Stimulated activated CD8-positive, alpha-beta memory T cell treated with anti-CD3 and anti-CD28 coated beads, Interleukin-4, amount 100 ng/mL, for 24 hours (primary cell): Measurements from ENCODE around the gene RPS6KA4.
"Not testable (repeated sequence)": the region's sequence is repeated elsewhere in the genome, so short reads cannot be mapped to it uniquely, and the experiment has no call there.

Experiments used
- DNase-seq: peaks from one replicate; pipeline ENCODE4 v3.0.0-alpha.2; 2020; ENCODE audit warnings: low read depth

RPS6KA4 gene

DNA sequence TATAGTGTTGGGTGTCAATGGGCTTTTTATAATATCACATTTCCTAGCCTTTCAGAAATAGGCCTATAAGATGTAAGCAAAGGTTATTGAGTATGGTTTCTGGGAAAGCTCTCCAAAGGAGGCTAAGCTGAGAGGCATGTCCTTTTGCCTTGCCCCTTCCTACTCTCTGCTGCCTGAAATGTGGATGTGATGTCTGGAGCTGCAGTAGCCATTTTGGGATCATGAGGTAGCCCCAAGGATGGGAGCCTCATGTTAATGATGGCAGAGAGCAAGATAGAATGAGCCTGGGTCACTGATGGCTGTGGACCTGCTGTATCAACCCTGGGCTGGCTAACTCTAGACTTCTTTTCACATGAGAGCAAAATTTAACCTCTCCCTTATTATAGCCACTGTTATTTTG, 29.0 kb downstream of the RPS6KA4 start:
- no peak for DNase-seq

DNA sequence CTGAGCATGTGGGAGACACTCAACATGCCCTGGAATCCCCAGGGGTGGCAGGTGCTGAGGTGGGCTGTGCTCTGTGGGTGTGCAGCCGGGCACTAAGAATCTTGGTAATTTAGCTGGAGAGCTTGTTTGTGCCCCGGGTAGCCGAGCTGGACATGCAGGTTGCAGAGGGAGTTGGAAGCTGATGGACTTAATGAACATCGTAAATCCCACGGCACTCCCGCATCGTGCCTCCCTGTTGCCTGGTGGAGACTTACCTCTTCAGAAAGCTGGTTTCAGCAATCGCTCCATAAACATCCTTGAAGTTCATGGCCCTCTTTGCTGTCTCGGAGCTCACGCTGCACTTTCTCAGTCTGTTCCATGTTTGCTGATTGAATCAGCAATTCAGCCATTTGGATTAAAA, 29.9 kb downstream of the RPS6KA4 start:
- DNase-seq = no peak

DNA sequence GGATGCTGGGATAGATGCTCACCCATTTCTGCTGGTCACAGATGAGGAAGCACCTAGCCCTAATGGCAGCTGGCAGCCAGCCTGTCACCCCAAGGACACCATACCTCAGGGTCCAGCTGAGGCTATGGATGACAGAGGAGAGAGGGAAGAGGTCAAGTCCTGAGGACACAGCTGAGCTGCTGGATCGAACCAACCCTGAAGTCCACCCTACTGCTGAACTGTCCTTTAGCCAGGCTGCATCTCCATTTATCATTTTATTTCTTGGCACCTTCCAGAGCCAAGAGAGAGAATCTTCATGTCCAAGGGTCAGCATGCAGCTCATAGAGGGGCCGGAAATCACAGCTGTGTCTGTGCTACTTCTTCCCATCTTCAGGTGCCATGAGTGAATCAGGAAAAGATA, 30.9 kb downstream of the RPS6KA4 start:
- DNase-seq = no peak

DNA sequence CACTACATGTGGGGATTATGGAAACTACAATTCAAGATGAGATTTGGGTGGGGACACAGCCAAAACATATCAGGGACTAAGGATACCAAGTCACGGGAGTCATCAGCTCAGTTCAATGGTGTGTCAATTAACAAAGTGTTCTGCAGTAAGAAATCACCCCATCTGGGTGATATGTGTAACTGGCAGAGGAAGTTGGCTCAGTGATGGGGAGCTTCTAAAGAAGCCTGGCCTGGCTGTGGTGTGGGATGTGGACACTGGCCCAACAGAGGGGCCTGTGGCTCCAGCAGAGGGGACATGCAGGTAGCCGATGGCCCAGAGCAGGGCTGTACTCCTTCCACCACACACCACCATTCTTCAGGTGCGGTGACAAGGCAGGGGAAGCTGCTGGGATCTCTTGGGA, 31.6 kb downstream of the RPS6KA4 start:
- DNase-seq = no peak

DNA sequence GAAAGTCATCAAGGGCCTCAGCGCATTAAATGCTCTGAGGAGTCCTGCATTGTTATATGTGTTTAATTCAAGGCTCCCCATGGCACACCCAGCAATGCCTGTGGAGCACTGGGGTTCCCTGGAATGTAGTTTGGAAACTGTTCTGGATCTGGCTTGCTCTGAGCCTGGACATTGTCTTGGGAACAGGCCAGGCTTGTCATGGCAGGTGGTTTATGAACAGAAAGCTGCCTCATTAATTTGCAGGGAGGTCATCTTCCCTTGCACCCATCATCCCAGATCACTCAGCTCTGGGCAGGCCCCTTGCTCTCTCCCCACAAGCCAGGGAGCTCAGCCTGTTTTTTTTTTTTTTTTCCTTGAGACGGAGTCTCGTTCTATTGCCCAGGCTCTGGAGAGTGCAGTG, 32.9 kb downstream of the RPS6KA4 start:
- no peak for DNase-seq

DNA sequence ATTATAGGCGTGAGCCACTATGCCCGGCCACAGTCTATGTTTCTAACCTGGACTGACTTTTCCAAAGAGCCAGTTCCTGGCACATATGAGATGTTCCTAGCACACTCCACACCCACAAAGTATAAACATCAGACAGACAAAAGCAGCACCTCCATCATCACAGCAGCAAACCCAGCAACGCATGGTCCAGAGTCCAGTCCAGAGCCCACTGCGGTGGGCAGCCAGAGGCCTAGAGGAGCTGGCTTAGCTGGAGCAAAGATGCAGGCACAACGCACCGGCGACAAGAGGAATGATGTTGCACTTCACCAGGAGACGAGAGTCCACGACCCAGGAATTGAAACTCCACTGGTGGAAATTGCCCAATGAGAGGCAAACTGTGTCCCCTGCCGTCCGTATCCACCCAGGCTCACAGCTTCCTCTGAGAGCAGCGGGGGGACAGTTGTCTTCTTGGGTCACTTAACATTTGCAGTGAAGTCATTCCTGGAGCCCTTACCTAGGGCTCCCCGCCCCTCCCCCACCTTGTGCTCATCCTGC, 36.6 kb downstream of the RPS6KA4 start:
- DNase-seq = no peak

DNA sequence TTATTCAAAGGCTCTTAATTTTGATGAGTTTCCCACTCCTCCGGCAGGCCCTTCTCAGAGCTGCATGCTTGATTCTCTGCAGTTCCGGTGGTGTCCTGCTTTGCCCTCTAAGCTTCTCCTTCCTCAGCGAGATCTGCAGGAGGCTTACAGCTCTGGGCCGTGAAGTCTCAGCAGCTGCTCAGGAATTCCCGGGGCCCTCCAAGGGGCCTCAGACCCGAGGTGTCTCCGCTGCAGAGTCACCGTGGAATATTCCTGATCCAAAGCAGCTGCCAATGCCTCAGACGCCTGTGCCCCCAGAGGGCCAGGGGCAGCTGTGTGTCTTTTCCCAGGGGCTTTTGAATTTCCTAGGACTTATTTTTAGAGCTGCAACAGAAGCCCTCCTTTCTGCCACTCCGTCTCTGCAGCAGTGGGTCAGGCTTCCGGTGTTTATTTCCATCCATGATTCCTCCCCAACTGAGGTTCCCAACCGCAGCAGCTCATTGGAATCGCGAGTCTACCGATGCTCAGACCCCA, 37.2 kb downstream of the RPS6KA4 start:
- DNase-seq = no peak

DNA sequence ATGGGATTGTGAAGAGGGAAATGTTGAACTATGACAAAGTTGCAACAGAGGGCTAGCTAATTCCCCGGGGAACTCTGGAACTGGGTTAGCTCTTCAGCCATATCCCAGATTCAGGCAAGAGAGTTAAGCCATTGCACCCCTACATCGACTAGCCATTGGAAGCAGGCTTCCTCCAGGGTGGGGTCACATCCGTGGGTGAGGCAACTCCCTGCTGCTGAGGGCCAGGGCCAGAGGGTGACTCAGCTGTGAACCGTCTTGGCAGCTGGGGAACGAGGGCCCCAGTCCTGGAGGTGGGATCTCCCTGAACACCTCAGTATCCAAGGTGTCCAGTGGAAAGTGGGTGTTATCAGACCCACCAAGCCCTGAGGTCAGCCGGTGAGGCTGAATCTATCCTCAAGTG, 41.1 kb downstream of the RPS6KA4 start:
- DNase-seq = no peak

DNA sequence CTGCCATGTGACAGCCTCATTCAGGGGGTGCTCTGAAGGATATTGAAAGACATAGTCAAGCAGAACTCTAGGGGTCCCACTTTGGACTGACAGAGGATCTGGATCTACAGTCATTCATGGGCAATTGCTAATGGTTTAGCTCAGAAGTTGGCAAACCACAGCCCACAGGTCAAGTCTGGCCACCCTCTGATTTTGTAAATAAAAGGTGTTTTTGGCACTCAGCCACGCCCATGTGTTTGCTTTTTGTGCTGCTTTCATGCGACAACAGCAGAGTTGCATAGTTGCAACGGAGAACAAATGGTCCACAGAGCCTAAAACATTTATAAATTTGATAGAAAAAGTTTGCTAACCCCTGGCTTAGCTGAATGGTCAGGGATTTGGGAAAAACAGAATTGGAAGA, 41.7 kb downstream of the RPS6KA4 start:
- no peak for DNase-seq

DNA sequence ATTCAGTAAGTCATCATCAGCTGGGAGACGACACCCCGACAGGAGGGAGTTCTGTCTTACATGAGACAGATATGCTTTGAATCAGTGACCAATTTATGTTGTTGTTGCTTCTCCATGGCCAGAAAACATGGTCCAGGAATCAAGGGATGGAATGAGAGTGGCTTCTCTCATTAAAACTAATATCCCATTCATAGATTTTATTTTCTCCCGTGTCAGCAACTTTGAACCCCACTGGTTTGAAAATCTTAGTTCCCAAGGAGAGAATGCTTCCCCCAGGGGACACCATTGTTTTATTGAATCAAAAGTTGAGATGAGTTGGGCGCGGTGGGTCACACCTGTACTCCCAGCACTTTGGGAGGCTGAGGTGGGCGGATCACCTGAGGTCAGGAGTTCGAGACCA, 42.8 kb downstream of the RPS6KA4 start:
- DNase-seq = no peak

DNA sequence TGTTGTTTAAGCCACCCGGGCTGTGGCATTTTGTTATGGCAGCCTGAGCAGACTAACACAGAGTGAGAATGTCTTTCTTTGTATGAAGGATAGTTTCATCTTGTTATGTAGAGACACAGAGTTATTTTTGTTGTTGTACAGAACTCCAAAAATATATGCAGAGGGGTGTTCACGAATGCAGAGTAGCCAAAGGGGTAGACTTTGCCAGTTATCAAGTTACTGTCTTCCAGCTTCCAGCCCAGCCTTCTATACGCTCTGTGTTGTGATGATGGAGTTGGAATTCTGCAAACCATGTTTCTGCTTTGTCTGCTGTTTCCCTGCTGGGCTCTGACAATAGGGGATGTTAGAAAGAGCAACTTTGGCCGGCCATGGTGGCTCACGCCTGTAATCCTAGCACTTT, 44.1 kb downstream of the RPS6KA4 start:
- DNase-seq = no peak

DNA sequence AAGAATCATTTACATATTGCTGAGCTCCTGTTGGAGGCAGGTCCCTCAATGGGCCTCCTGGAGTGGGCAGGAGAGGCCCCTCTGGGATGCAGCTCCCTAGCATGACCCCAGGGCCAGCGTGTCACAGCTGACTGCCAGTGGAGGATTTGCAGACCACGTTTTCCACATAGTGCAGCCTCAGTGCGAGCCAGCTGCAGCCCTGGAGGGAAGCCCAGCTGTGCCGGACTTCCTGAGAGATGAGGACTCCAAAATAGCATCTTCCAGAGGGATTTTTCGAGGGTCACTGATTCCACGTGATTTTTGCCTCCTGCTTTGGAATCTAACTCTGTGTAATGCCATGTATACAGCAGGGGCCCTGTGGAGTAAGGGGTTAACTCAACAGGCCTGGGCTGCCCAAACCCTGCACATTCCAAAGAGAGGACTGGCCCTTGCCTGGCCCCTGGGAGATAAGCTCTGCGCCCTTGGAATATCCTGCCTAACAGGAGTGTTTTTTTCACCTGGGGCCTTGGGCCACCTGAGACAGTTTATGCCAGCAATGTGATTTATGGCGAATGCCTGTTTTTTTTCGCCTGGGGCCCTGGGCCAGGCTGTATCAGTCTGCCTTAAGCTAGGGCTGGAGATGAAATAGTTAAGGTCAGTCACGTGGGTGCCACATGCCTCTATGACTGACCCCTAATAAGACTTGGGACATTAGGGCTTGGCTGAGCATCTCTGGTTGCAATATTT, 47.4 kb downstream of the RPS6KA4 start:
- DNase-seq = no peak

DNA sequence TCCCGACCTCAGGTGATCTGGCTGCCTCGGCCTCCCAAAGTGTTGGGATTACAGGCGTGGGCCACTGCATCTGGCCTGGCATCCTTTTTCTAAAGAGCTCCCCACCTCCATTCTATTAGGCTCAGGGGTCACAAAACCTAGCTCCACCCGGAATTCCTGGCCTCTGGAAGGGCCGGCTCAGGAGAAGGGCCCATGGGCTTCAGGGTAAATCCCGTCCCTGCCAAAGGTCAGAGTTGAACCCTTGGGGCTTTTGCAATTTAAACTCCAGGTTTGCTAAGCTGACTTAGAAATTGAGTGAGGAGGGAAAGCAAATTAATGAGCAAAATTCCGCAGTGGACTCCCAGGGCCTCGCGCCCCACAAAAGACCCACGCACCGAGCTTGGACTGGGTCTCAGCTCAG, 48.3 kb downstream of the RPS6KA4 start:
- DNase-seq = no peak

DNA sequence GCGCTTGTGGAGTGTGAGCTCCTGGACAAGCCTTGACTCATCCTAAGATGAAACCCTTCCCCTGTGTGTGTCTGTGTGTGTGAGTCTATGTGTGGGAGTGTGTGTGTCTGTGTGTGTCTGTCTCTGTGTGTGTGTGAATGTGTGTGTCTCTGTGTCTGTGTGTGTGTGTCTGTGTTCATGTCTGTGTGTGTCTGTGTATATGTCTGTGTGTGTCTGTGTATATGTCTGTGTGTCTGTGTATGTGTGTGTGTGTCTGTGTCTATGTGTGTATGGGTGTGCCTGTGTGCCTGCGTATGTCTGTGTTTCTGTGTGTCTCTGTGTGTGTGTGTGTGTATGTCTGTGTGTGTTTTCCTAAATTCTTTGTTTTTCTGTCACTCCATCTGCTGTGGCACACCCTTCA, 48.7 kb downstream of the RPS6KA4 start:
- DNase-seq = no peak

DNA sequence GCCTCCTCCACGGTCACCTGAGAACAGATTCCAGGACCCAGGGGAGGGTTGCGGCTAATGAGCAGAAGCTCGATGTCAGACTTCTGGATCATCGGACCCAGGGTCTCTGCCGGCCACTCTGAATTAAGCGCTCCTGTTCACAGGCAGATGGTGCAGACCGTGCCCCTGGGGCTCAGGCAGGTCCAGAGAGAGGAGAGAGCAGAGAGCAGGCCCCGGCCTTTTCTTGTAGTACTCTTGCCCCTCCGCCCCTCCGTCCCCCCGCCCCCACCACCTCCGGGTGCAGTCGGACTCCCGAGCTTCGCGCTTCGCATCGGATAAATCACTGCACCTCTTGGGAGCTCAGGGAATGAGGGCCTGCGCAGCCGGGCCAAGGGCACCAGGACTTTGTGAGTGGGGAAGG, 50.3 kb downstream of the RPS6KA4 start:
- DNase-seq = no peak

DNA sequence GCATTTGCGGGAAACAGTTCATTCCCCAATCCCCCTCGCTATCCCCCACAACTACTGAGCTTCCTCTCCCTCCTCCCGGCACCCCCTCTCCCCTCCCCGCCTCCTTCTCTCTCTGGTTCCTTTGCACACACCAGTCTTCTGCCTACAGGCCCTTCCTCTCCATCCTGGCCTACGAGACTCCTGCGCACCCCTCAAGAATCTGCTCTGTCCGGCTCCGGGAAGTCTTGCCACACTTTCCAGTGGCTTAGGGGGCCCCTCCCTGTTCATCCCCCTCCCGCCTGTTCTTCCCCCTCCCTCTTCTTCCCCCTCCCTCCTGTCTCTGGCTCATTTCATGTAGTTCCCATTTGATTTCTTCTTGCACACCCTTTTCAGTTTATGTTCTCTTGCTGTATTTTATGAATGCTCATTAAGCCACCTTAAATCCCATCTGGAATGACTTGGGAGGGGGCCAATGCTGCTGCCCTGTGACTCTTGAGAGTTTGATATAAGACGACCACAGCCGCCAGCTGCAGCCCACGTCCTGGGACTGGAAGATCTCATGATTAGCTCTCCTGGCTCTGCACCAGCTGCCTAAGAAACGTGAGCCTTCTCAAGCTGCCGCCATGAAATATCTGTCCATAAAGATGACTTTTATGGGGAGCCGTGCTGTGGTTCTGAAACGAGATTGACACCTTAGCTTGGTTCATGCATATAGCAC, 50.9 kb downstream of the RPS6KA4 start:
- DNase-seq = no peak

DNA sequence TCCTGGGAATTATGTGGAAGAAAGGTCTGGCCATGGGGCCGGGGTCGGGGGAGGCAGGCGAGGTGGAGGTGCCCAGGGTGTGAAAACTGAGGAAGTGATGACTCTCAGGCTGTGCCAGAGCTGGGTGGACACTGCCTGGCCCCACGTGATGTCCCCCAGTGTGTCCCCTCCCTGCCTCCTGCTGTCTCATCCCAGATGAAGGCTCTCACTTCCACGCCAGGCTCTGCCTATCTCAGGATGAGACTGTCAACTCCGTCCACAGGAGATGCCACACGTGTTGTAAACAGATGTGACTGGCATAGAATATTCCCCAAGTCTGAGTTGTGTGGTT, 51.4 kb downstream of the RPS6KA4 start:
- DNase-seq = no peak

DNA sequence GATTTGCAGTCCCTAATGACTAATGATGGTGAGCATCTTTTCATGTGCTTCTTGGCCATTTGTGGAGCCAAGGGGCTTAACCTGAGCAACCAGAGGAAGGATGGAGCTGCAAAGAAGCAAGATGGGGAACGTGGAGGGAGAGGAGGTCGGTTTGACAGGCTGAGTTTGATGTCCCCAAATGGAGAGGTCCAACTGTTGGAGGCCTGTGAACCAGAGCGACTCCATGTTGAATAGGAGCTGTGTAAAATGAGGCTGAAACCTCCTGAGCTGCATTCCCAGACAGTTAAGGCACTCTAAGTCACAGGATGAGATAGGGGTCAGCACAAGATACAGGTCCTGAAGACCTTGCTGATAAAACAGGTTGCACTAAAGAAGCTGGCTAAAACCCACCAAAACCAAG, 54.5 kb downstream of the RPS6KA4 start:
- no peak for DNase-seq

DNA sequence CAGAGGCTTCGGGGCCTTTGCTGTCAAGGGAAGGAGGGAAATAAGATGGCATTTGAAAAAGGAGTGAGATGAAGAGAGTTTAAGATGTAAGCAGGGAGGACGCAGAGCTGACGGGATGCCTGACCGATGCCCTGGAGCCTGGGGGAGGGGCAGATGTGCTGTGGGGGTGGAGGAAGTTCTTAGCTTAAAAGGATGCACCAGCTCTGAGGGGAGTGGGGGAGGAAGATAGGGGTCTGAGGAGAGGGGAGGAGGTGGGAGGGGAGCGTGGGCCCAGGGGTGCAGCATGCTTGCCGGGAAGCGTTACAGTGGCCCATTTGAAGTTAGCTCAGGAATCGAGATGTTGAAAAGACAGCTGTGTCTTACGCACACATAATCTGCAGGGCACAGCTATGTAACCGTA, 56.3 kb downstream of the RPS6KA4 start:
- DNase-seq = no peak

DNA sequence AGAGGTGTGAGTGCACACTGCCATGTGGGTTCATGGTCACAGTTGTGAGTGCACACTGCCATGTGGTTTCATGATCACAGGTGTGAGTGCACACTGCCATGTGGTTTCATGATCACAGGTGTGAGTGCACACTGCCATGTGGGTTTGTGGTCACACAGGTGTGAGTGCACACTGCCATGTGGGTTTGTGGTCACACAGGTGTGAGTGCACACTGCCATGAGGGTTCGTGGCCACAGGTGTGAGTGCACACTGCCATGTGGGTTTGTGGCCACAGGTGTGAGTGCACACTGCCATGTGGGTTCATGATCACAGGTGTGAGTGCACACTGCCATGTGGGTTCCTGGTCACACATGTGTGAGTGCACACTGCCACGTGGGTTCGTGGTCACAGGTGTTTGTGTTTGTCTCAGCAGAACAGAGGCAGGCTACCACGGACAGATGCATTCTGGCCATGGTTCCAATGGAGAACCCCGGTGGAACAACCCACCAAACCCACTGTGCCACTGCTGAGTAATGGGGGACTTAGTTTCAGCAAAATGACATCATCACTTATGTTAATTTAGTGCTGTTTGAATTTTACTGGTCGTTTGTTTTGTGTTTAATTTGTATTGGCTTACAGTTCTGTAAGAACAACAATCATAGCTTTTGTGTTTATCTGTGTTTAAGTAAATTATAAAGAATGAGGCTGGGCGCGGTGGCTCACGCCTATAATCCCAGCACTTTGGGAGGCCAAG, 57.2 kb downstream of the RPS6KA4 start:
- no peak for DNase-seq

DNA sequence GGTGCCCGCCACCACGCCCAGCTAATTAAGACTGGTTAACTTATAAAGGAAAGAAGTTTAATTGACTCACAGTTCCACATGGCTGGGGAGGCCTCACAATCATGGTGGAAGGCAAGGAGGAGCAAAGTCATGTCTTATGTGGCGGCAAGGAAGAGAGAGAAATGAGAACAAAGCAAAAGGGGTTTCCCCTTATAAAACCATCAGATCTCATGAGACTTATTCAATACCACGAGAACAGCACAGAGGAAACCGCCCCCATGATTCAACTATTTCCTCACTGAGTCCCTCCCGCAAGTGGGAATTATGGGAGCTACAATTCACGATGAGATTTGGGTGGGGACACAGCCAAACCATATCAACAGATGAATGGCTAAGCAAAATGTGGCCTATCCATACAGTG, 59.3 kb downstream of the RPS6KA4 start:
- not testable (repeated sequence) for DNase-seq

DNA sequence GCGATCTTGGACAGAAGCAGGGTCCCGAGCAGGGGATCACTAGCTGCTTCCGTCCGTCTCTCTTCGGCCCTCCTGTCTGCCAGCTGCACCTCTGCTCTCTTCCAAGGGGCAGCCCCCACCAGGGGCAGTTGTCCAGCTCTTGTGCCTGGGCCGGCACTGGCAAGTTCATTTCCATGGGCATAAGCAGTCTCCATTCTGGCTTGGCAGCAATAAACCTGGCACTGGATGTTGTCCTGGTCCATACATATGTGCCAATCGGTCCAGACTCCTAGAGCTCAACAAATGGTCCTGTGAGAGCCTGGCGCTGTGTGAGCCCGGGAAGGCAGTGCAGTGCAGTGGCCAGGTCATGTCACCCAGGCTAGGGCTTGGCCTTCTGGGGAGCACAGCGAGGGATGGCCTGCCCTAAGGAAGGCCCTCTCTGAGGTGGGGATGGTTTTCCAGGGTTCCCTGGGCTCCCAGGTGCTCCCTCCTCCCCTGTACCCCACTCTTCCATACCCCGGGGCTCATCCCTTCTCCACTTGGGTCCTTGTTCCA, 60.4 kb downstream of the RPS6KA4 start:
- no peak for DNase-seq
